ENCODE measurements around the gene HMX2.

Gene HMX2

GRCh38 chr10:123147635-123148413, at the start of gene HMX2:
HMX2 (plus strand) TSS chr10:123148136; CDS start chr10:123148379, 243 bp downstream.
- DNase-seq (ENCODE audit: low read depth in 2 of 2, low spot score in 1 of 2): no peak

GRCh38 chr10:123100030-123100762, 47.7 kb upstream of the HMX2 start:
- no peak for DNase-seq (ENCODE audit: low read depth in 2 of 2, low spot score in 1 of 2)

GRCh38 chr10:123101872-123102271, 46.1 kb upstream of the HMX2 start:
- no peak for DNase-seq (ENCODE audit: low read depth in 2 of 2, low spot score in 1 of 2)

- DNase-seq (ENCODE audit: low read depth in 2 of 2, low spot score in 1 of 2): no peak
Measured at GRCh38 chr10:123102673-123103072, 45.3 kb upstream of the HMX2 start.

GRCh38 chr10:123103944-123104343, 44.0 kb upstream of the HMX2 start:
- no peak for DNase-seq (ENCODE audit: low read depth in 2 of 2, low spot score in 1 of 2)

GRCh38 chr10:123109466-123109865, 38.5 kb upstream of the HMX2 start:
- DNase-seq (ENCODE audit: low read depth in 2 of 2, low spot score in 1 of 2): no peak

GRCh38 chr10:123117644-123118417, 30.1 kb upstream of the HMX2 start:
- no peak for DNase-seq (ENCODE audit: low read depth in 2 of 2, low spot score in 1 of 2)

GRCh38 chr10:123119081-123119480, 28.9 kb upstream of the HMX2 start:
- DNase-seq (ENCODE audit: low read depth in 2 of 2, low spot score in 1 of 2): no peak

- DNase-seq (ENCODE audit: low read depth in 2 of 2, low spot score in 1 of 2): no peak
Measured at GRCh38 chr10:123126246-123126645, 21.7 kb upstream of the HMX2 start.

GRCh38 chr10:123129618-123130271, 18.2 kb upstream of the HMX2 start:
- DNase-seq (ENCODE audit: low read depth in 2 of 2, low spot score in 1 of 2): no peak

- DNase-seq (ENCODE audit: low read depth in 2 of 2, low spot score in 1 of 2): peak; percentile 72 to 75
Measured at GRCh38 chr10:123132576-123133477, 15.1 kb upstream of the HMX2 start.

- DNase-seq (ENCODE audit: low read depth in 2 of 2, low spot score in 1 of 2): no peak
Measured at GRCh38 chr10:123133541-123134342, 14.2 kb upstream of the HMX2 start.

- DNase-seq (ENCODE audit: low read depth in 2 of 2, low spot score in 1 of 2): no peak
Measured at GRCh38 chr10:123134343-123134914, 13.5 kb upstream of the HMX2 start.

- DNase-seq (ENCODE audit: low read depth in 2 of 2, low spot score in 1 of 2): no peak
Measured at GRCh38 chr10:123134915-123135414, 13.0 kb upstream of the HMX2 start.

- no peak for DNase-seq (ENCODE audit: low read depth in 2 of 2, low spot score in 1 of 2)
Measured at GRCh38 chr10:123135415-123136141, 12.4 kb upstream of the HMX2 start, which contains the start of gene HMX3. HMX3 (plus strand) TSS chr10:123135970; CDS start chr10:123136051, 81 bp downstream.

- no peak for DNase-seq (ENCODE audit: low read depth in 2 of 2, low spot score in 1 of 2)
Measured at GRCh38 chr10:123136221-123136805, 11.6 kb upstream of the HMX2 start.

- DNase-seq (ENCODE audit: low read depth in 2 of 2, low spot score in 1 of 2): no peak
Measured at GRCh38 chr10:123136806-123137642, 10.9 kb upstream of the HMX2 start.
